GM18858 (cell line): ENCODE measurements around the gene RBM10.

ENCODE experiments used
- ATAC-seq: cut with Tn5 transposase; IDR thresholded peaks from one replicate; pipeline ENCODE4 v1.9.1; 2021; ENCODE audit not compliant: unreplicated experiment

The RBM10 gene

DNA sequence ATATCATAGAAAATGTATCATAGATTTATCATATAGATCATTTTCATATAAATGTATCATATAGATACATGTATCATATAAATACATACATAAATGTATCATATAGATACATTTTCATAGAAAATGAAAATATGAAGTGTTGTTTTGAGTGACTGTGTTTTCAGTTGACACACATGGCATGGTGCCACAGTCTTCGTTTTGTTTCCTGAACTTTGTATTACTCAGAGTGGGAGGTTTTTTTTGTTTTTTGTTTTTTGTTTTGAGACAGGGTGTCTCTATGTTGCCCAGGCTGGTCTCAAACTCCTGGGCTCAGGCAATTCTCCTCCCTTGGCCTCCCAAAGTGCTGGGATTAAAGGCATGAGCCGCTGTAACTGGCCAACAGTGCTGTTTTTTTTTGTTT lies 3.9 kb downstream of the RBM10 start:
- ATAC-seq: no peak

DNA sequence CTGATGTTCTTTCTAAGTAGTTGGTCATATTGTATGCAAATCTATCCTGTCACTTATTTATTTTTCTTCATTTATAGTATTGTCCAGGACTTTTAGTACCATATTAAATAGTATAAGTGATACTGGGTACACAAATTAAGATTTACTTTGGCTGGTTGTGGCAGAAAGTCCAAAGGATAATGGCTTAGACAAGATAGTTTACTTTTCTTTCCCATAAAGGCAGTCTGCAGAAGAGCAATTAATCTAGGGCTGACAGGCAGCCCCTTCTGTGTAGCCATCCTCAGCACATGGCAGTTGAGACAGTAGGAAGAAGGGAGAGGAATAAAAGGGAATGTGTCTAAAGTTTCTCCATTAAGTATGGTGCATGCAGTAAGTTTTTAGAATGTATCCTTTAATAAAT lies 6.4 kb downstream of the RBM10 start:
- ATAC-seq: no peak

DNA sequence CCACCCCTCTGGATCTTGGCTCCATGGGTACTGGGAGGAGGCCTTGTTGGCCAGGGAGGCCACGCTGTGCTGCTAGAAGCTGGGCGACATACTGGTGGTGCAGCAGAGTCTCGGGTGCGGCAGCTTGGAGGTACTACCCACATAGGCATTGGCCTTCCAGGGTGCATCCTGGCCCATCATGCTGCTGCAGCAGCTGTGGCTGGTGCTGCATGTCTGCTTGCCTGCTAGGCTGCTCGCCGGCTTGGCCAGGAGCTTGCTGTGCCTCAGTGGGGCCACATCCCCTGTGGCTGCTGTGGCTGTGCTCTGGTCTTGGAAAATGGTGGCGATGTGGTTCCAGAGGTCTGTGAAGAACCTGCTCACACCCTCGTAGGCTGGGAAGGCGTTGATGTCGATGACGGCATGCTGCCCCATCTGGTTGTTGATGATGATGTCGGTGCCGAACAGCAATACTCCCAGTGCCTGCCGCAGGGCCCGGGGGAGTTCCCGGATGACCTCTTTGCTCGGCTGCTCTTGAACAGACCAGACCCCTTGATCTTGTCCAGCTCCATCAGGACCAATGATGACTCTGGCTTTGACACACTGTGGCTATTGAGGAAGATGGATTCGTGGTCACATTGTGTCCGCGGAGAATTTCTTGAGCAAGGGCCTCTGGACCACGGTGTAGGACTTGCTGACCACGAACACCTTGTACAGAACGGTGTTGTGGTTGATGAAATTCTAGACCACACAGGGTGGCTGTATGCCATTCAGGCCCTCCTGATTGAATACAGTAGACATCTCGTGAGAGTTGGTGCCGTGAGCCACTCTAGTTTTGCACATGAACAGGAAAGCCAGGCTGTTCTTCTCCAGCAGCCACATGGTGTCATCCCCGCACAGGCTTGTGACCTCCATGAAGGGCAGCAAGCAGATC lies 11.8 kb downstream of the RBM10 start:
- ATAC-seq: no peak

DNA sequence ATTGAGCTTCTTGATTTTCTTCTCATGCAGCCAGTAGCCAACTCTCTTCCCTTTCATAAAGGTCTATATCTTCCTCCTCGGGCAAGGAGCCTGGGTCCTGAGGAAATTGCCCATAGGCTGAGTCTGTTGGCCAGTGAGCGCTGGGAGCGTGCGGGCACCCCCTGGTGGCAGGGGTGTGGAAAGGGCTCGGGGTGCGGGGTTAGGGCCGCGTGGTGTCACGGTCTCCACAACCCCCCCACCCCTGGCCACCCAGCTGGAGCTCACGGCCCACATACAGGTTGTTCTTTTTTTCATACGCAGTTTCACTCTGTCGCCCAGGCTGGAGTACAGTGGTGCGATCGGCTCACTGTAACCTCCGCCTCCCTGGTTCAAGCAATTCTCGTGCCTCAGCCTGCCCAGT lies 13.1 kb downstream of the RBM10 start:
- no peak for ATAC-seq

DNA sequence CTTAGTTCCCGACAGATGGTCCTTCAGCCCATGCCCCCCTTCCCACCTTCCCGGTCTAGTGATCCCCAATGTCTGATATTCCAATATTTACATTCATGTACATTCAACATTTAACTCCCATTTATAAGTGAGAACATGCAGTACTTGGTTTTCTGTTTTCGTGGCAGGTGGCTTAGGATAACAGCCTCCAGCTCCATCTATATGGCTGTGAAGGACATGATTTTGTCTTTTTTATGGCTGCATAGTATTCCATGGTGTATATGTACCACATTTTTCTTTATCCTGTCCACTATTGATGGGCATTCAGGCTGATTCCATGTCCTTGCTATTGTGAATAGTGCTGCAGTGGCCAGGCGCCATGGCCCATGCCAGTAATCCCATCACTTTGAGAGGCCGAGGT lies 13.8 kb downstream of the RBM10 start:
- no peak for ATAC-seq

DNA sequence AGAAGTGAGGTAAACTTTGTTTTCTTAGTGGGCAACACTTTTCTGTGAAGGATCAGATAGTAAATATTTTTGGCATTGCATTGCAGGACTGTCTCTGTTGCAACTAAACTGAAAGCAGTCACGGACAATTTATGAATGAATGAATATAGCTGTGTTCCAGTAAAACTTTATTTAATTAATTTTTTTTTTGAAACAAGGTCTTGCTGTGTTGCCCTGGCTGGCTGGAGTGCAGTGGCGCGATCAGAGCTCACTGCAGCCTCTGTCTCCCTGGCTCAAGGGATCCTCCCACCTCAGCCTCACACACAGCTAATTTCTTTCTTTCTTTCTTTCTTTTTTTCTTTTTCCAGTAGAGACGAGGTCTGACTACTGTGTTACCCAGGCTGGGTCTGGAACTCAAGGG lies 15.8 kb downstream of the RBM10 start:
- no peak for ATAC-seq

DNA sequence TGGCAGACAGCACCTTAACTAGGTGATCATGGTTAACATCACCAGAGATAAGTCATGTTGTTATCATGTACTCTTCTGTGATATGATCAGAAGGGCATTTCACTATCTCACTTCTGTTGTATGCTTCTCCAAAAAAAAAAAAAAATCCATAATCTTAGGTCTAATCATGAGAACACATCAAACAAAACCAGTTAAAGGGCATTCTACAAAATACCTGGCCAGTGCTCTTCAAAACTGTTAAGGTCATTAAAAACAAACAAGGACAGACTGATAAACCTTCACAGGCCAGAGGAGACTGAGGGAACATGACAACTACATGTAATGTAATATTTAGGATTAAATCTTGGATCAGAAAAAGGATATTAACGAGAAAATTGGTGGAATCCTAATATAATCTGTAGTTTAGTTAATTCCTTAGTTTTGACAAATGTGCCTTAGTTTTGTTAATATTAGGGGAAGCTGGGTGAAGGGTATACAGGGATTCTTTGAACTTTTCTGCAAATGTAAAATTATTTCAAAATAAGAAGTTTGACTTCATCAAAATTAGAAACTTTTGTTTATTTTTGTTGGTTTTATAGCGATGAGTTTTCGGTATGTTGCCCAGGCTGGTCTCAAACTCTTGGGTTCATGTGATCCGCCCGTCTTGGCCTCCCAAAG lies 18.0 kb downstream of the RBM10 start:
- ATAC-seq: no peak

DNA sequence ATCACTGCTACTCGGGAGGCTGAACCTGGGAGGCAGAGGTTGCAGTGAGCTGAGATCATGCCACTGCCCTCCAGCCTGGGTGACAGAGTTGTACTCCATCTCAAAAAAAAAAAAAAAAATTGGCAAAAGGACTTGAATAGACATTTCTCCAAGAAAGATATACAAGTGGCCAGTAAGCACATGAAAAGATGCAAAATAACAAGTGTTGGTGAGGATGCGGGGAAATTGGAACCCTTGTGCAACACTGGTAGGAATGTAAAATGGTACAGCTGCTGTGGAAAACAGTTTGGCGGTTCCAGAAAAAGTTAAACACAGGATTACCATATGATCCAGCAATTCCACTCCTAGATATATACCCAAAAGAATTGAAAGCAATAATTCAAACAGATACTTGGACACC lies 19.4 kb downstream of the RBM10 start:
- ATAC-seq: no peak

DNA sequence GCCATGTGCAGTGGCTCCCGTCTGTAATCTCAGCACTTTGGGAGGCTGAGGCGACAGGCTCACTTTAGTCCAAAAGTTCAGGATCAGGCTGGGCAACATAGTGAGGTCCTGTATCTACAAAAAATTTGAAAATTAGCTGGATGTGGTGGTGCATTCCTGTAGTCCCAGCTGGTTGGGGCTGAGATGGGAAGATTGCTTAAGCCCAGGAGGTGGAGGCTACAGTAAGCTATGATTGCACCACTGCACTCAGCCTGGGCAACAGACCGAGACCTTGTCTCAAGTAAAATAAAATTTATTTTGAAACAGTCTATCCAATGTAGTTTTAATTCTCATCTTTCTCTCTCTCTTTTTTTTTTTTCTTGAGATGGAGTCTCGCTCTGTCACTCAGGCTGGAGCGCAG lies 21.1 kb downstream of the RBM10 start:
- ATAC-seq: no peak

DNA sequence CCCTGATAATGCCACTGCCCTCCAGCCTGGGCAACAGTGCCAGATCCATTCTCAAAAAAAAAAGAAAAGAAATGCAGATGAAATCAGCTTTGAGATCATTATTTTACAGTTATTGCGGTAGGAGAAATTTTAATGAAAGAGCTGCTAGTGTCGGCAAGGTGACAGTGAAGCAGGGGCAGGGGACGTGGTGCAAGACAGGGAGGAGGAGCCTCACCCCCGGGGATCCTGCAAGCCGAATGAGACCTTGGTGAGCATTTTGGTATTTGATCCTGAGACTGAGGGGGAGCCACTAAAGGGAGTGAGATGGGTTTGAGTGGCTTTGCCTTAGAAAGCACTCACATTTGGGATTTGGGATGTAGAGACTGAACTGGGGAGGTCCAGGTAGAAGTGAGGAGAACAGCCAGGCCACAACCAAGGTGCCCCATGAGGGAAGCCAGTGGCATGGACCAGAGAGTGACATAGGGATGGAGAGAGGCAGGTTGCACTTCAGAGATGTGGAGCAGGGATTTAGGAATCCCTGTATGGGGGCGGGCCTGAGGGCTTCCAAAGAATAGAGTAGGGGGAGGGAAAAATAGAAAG lies 23.6 kb downstream of the RBM10 start:
- ATAC-seq: no peak

DNA sequence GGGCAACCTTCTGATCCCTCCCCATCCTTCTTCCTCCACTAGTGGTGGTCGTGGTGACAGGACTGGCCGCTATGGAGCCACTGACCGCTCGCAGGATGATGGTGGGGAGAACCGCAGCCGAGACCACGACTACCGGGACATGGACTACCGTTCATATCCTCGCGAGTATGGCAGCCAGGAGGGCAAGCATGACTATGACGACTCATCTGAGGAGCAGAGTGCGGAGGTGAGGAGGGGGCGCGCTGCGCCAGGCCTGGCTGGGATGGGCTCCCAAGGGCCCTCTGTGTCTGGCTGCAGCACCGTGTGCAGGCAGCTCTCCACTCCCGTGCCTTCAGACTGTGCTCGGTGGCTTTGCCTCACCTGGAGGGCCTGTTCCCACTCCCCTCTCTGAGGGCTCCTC lies 24.3 kb downstream of the RBM10 start:
- ATAC-seq: no peak

DNA sequence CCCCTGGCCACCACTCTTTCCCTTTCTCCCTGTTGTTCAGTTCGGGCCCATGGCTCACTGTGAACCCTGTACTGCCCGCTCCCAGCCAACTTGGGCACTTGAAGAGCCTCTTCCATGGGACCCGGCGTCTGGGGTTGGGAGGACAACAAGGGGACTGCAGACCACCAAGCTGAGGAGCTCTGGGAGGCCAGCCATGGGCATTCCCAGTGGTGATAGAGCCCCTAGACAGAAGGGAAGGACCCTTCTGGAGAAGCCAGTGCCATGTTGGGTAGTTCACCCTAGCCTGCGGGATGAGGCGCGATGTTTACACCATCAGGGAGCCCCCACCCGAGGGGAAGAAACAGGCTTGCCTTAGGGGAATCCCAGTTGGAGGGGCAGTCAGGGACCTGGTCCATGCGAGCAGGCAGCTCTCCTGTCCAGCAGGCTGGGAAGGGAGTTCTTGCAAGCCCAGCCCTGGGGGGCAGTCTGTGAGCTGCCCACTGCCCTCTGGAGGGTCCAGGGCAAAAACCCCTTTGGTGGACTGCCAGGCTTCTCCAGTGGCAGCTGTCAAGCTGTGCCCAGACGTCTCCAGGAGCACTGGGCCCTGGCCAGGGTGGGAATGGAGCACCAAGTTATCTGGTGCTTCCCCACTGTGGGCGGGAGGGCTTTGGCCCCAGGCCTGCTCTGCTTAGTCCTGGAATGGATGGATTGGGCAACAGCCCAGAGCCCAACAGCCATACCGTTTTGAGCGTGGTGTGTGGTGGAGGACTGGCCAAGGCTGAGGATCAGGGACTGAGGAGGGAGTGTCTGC lies 24.9 kb downstream of the RBM10 start:
- ATAC-seq: no peak

DNA sequence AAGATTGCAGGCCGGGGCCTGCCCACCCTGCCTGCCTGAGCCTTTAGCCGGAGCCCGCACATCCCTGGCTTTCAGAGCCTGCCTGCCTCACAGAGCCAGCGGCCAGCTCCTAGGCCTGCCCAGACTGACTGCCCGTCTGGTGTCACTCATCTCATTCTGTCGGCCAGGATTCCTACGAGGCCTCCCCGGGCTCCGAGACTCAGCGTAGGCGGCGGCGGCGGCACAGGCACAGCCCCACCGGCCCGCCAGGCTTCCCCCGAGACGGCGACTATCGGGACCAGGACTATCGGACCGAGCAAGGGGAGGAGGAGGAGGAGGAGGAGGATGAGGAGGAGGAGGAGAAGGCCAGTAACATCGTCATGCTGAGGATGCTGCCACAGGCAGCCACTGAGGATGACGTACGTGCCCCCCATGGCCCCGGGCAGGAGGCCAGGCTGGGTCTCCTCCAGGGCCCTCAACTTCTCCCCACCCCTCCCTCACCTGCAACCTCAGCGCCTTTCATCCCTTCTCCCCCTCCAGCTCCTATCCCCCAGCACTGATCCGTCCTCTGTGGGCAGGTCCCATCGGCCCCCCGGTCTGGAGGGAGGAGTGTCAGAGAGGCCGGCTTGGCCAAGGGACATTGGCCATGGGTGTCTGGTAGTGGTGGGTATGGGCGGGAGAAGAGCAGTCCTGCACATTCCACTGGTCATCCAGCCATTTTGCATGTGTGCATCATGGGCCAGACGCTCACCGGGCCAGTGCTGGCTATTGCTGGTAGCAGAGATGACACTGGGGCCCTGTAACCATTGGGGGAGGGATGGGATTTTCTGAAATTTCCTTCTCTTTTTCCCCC lies 26.1 kb downstream of the RBM10 start:
- ATAC-seq: no peak

DNA sequence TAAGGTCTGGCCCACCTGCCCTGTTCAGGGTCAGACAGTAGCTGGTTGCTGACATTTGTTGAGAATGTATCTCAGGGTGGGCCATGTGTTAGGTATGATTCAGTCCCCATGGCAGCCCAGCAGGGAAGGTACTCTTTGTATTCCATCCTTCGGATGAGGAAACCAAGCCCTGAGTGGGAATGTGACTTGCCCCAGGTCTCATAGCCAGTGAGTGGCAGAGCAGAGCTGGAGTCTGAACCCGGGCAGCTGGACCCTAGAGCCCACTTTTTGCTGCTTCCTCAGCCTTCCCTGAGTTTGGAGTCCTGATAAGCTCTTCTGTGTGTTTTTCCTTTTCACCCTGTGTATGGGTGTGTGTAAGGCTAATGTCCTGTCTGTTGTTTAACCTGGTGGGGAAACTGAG lies 27.0 kb downstream of the RBM10 start:
- ATAC-seq: no peak

DNA sequence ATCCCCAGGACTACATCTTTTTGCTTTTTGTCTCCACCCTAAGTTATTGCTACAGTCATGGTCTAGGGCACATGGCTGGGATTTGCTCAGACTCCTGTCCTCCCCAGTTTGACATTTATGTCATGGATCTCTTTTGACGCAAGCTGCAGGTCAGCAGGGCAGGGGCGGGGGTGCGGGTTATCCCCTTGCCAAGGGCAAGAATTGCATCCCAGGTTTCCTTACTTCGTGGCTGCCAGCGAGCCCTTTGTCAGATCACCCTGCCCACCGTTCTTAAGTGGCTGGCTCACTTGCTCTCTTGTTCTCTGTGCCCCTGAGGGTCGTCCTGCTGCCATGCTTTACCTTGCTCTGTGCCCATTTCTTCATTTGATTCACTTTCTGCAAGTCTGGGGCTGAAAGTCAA lies 27.5 kb downstream of the RBM10 start:
- ATAC-seq: no peak

DNA sequence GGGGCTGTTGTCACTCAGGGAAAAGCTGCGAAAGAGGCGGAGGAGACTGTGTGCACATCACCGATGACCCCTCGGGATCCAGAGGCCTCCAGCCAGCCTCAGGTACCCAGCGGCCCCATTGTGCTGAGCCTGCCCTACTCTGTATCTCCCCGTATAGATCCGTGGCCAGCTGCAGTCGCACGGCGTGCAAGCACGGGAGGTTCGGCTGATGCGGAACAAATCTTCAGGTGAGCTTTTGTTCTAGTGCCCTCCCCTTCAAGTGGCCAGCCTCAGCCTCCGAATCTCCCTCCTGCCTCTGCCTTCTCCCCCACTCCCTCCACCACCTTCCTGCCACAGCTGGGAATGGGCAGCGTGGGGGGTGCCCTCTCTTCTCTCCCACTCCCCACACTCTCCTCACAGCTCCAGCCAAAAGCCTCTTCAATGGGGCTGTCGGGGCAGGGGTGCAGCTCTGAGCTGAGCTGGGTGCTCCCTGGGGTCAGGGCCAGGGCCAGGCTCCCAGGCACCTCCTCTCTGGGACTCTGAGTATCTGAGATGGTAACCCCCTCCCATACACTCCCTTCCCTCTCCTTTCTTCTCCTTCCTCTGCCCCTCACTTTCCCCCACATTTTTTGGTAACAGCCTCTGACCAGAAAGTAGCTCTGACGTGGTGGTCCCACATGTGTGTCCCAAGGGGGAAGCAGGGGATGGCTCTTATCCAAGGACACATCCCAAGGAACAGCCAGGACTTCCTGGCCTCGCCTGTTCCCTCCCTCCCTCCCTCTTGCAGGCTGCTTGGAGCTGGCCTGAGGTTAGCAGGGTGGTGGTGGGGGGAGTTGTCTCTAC lies 28.2 kb downstream of the RBM10 start:
- no peak for ATAC-seq

DNA sequence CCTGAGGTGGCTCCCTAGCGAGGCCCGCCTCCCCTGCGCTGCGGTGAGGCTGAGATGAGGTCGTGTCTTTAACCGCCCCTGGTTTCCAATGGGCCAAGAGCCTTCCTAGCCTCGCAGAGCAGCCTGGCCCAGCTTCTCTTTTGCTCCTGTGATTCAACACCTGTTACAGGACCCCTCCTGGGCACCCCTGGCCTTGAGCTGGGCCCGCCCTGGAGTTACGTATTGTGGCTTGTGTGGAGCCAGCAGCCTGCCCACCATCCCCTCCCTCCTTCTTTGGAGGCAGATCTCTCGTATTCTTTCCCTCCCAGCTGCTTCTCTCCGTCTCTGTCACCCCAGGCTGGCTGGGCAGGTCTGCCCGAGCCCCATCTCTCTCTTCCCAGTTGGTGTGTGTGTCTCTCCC lies 29.4 kb downstream of the RBM10 start:
- no peak for ATAC-seq

DNA sequence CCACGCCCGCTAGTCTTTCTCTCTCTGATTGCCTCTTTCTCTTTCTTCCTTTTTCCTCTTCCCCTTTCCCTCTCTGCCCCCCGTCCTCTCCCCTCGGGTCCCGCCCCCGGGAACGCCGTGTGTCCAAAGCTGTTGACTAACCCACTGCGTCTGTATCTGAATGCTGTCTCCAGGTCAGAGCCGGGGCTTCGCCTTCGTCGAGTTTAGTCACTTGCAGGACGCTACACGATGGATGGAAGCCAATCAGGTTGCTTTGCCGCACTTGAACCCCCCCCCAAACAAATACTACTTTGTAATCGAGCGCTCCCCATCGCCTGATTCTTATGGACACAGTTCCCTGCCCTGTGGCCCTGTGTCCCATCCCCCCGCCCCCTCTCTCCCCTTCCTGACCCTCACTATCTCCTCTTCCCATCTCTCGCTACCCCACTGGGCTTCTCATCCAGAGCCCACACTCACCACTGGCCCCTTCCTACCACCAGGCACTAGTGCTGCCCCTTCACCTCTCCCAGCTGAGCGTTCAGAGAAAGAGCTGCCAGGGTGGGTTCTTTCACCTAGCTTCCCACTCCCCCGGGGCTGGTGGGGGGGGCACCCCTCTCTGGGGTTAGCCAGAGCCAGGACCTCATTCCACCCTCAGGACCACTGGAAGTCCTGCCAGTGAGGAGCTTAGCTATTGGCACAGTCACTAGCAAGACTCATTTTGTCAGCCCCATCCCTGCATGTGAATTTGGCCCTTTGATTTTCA lies 30.0 kb downstream of the RBM10 start:
- ATAC-seq: no peak

DNA sequence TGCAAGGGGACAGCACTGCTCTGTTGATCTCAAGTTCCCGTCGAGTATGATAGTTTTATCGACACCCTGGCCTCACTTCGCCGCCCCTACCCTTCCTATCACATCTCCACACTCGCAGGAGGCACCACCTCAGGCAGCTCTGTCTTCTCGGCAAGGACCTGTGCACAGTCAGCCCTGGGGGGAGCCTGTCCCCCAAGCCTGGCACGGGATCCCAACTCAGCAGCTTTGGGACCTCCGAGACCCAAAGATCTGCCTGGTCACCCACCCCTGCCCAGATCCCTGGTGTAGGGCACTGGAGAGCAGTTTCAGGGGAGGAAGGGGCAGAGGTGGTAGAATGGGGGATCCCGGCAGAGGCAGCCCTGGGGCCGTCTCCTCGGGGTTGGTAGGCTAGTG lies 30.6 kb downstream of the RBM10 start:
- no peak for ATAC-seq
